Retinal pigment epithelial cell (primary cell): Measurements from ENCODE around the gene CCNB3.
"Not testable (repeated sequence)": the region's sequence is repeated elsewhere in the genome, so short reads cannot be mapped to it uniquely, and the experiment has no call there.

Experiments used
- DNase-seq: peaks from one replicate; pipeline ENCODE4 v3.0.0-alpha.2; 2010; ENCODE audit warnings: low read depth
- H3K4me3 ChIP-seq: 2 replicates; pipeline ENCODE4 v1.5.1; 2011; ENCODE audit warnings: mild to moderate bottlenecking, low read length, control low read depth, moderate library complexity
- TF ChIP-seq, protein P1 (sequence below): conservative IDR thresholded peaks from 2 replicates; pipeline ENCODE4 v1.5.1; 2011; ENCODE audit warnings: low read depth, low read length, control low read depth, inconsistent platforms

Gene CCNB3

DNA sequence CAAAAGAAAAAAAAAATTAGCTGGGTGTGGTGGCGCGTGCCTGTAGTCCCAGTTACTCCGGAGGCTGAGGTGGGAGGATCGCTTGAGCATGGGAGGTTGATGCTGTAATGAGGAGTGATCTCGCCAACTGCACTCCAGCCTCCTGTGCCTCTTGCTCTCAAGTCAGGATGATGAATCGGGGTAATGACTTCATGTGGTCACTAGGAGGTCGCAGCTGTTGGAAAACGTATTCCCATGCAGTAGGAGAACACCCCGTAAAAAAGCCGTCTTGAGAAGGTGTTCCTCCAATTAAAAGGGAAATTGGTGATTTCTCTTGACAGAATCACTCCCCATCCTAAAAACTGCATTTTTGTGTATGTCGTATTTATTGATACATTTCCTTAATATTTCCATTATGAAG is 2.2 kb downstream of the CCNB3 start:
- TF ChIP-seq, protein P1, sequence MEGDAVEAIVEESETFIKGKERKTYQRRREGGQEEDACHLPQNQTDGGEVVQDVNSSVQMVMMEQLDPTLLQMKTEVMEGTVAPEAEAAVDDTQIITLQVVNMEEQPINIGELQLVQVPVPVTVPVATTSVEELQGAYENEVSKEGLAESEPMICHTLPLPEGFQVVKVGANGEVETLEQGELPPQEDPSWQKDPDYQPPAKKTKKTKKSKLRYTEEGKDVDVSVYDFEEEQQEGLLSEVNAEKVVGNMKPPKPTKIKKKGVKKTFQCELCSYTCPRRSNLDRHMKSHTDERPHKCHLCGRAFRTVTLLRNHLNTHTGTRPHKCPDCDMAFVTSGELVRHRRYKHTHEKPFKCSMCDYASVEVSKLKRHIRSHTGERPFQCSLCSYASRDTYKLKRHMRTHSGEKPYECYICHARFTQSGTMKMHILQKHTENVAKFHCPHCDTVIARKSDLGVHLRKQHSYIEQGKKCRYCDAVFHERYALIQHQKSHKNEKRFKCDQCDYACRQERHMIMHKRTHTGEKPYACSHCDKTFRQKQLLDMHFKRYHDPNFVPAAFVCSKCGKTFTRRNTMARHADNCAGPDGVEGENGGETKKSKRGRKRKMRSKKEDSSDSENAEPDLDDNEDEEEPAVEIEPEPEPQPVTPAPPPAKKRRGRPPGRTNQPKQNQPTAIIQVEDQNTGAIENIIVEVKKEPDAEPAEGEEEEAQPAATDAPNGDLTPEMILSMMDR = no peak
- H3K4me3 ChIP-seq = no peak overlapping the region
- no peak for DNase-seq

DNA sequence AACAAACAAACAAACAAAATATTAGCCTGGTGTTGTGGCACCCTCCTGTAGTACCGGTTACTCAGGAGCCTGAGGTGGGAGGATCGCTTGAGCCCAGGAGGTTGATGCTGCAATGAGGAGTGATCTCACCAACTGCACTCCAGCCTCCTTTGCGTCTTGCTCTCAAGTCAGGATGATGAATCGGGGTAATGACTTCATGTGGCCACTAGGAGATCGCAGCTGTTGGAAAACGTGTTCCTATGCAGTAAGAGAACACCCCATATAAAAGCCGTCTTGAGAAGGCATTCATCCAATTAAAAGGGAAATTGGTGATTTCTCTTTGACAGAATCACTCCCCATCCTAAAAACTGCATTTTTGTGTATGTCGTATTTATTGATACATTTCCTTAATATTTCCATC is 6.9 kb downstream of the CCNB3 start:
- TF ChIP-seq, protein P1 = peak; percentile 37
- DNase-seq = no peak

DNA sequence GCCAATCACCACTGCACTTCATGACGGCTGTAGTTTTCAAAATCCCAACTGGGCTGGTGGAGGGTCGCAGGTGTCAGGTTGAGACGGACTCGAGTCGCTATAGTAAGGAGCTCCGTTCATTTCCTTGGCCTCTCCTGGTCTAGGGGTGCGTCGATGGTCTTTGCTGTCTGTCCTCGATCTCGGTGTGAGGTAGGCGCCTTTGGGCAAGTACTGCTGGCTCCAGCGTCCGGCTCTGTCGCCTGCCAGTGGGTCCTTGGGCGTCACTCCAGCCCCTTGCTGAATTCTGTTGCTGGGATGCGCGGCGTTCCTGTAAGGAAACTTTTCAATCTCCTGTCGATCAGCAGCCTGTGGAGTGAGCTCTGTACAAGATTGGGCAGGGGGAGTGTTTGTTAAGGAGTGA is 76.7 kb downstream of the CCNB3 start:
- no peak for DNase-seq
- H3K4me3 ChIP-seq = no peak overlapping the region
- TF ChIP-seq, protein P1 = no peak

More for the DNA sequence above, 6.9 kb downstream of the CCNB3 start:
- no peak overlapping the region for H3K4me3 ChIP-seq

DNA sequence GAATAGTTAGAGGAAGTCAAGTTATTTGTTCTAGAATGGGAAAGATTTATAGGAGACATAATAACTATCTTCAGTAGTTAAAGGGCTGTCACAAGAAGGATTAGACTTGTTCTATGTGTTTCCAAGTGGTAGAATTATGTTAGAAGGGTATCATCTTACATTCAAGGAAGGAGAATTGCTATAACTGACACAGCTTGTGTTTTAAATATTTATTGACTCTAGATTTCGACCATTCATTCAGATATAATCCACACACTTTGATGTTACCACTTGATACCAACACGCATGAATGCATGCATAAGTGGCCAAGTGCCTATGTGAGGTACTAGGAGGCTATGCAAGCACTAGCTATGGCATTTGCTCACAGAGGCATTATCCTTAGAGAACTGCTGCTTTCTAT is 122.7 kb downstream of the CCNB3 start:
- H3K4me3 ChIP-seq = no peak overlapping the region
- TF ChIP-seq, protein P1 = no peak
- no peak for DNase-seq

DNA sequence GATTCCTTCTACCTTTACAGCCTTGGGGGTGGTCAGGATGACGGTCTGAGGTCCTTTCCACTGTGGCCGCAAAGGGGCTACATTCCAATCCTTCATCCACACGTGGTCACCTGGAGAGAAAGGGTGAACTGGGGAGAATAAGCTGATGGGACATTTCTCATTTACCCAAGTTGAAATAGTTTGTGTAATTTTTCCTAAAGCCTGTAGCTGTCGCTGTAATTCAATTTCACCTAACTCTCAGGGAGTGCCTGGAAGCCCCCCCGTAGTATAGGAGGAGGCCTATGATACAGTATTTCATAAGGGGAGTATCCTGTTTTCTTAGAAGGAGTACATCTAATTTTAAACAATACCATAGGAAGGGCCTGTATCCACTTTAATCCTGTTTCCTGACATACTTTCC is 128.1 kb downstream of the CCNB3 start:
- DNase-seq, H3K4me3 ChIP-seq: not testable (repeated sequence)

DNA sequence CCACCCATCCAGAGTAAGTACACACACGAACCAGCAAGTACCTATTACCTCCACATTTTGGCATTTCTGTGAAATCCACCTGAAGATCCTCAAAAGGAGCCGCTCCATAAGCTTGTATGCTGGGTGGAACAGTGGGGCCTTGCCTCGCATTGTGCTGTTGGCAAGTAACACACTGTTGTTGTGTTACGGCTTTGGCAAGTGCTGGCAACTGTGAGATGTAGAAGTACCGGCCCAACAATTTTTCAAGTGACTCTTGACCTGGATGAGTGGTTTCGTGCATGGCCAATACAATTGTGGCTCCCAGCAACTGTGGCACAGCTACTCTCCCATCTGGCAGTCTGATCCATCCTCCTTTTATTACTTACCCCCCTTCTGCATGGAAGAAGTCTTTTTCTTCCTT is 128.7 kb downstream of the CCNB3 start:
- no peak overlapping the region for H3K4me3 ChIP-seq
- TF ChIP-seq, protein P1 = no peak
- no peak for DNase-seq

DNA sequence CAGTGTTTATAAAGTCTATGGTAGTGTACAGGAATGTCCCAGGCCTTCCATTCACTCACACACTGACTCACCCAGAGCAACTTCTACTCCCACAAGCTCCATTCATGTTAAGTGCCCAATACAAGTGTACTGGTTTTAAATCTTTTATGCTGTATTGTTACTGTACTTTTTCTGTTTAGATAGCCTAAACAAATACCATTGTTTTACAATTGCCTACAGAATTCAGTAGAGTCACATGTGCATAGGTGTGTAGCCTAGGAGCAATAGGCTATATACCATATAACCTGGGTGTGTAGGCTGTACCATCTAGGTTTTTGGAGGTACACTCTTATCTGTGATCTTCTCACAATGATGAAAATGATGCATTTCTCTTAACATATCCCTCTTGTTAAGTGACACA is 139.4 kb downstream of the CCNB3 start:
- DNase-seq = no peak
- TF ChIP-seq, protein P1 = no peak
- no peak overlapping the region for H3K4me3 ChIP-seq

DNA sequence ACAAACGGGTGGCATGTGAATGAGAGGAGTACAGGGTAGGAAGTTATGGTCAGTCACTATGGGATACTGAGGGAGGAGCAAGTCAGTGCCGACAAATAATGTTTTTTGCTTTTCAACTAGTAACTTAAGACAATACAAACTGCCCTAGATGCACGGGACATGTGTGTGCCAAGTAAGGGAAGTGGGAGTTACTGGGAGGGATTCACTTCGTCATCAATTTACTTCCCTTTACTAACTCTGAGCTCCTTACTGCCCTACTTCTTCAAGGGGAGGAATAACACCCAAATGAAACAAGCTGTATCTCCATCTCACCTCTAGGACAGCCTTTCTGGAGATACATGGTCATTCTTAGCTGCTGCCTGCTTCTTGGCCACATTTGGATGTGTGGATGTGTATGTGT is 168.4 kb downstream of the CCNB3 start:
- H3K4me3 ChIP-seq = no peak overlapping the region
- DNase-seq = no peak
- TF ChIP-seq, protein P1 = no peak
